H9 (cell line): ENCODE data around the gene SLC7A9. TPM values are rescaled to one million over a fixed set of nuclear protein-coding genes. Genes with fewer than 3 reads are reported as not detected.

Source experiments
- DNase-seq: peaks from one replicate; pipeline ENCODE4 v3.0.0-alpha.2; 2017
- H2AFZ ChIP-seq: one replicate; pipeline ENCODE4 v1.6.1; 2013; ENCODE audit warnings: mild to moderate bottlenecking, low read length, control low read depth, moderate library complexity
- H2AK5ac ChIP-seq: 2 replicates; pipeline ENCODE4 v1.6.1; 2013; ENCODE audit warnings: low read length, control low read depth, mixed read lengths; ENCODE audit not compliant: insufficient read length
- H2BK120ac ChIP-seq: one replicate; pipeline ENCODE4 v1.6.1; 2013; ENCODE audit warnings: low read depth, mild to moderate bottlenecking, low read length, control low read depth, inconsistent platforms; ENCODE audit not compliant: poor library complexity, severe bottlenecking
- H2BK12ac ChIP-seq: 2 replicates; pipeline ENCODE4 v1.6.1; 2013; ENCODE audit warnings: low read length, control low read depth, mixed read lengths, low read depth; ENCODE audit not compliant: insufficient read length
- H2BK15ac ChIP-seq: 2 replicates; pipeline ENCODE4 v1.6.1; 2013; ENCODE audit warnings: low read depth, low read length, control low read depth
- H2BK20ac ChIP-seq: one replicate; pipeline ENCODE4 v1.6.1; 2013; ENCODE audit warnings: low read depth, mild to moderate bottlenecking, low read length, control low read depth, inconsistent platforms; ENCODE audit not compliant: poor library complexity, severe bottlenecking
- H2BK5ac ChIP-seq: 2 replicates; pipeline ENCODE4 v1.6.1; 2013; ENCODE audit warnings: low read length, control low read depth, mixed read lengths; ENCODE audit not compliant: insufficient read length
- H3K14ac ChIP-seq: 2 replicates; pipeline ENCODE4 v1.6.1; 2013; ENCODE audit warnings: low read length, control low read depth; ENCODE audit not compliant: insufficient read depth
- H3K18ac ChIP-seq: 2 replicates; pipeline ENCODE4 v1.6.1; 2013; ENCODE audit warnings: low read depth, mild to moderate bottlenecking, mixed read lengths, low read length, control low read depth; ENCODE audit not compliant: insufficient read length
- H3K23ac ChIP-seq: 2 replicates; pipeline ENCODE4 v1.6.1; 2013; ENCODE audit warnings: low read length, control low read depth, mixed read lengths, low read depth; ENCODE audit not compliant: insufficient read length
- H3K23me2 ChIP-seq: 2 replicates; pipeline ENCODE4 v1.6.1; 2013; ENCODE audit warnings: low read depth, mild to moderate bottlenecking, mixed read lengths, low read length, control low read depth; ENCODE audit not compliant: insufficient read length, poor library complexity, severe bottlenecking
- H3K27ac ChIP-seq: 2 replicates; pipeline ENCODE4 v1.5.1; 2013; ENCODE audit warnings: low read length, control low read depth, mixed read lengths, low read depth; ENCODE audit not compliant: insufficient read length
- H3K27me3 ChIP-seq: 2 replicates; pipeline ENCODE4 v1.6.1; 2013; ENCODE audit warnings: low read length, control low read depth, inconsistent platforms; ENCODE audit not compliant: insufficient read depth
- H3K4ac ChIP-seq: 2 replicates; pipeline ENCODE4 v1.6.1; 2013; ENCODE audit warnings: low read depth, mild to moderate bottlenecking, control low read depth, inconsistent platforms, low read length, moderate library complexity
- H3K4me1 ChIP-seq: 2 replicates; pipeline ENCODE4 v1.6.1; 2013; ENCODE audit warnings: low read length, control low read depth, inconsistent platforms; ENCODE audit not compliant: insufficient read depth
- H3K4me2 ChIP-seq: 2 replicates; pipeline ENCODE4 v1.6.1; 2013; ENCODE audit warnings: low read length, control low read depth, mixed read lengths; ENCODE audit not compliant: insufficient read length, insufficient read depth
- H3K56ac ChIP-seq: 2 replicates; pipeline ENCODE4 v1.6.1; 2013; ENCODE audit warnings: low read depth, mild to moderate bottlenecking, mixed read lengths, low read length, control low read depth; ENCODE audit not compliant: insufficient read length
- H3K79me1 ChIP-seq: 2 replicates; pipeline ENCODE4 v1.6.1; 2013; ENCODE audit warnings: low read depth, mild to moderate bottlenecking, moderate library complexity, low read length, control low read depth, inconsistent platforms; ENCODE audit not compliant: insufficient read depth, poor library complexity, severe bottlenecking
- H3K79me2 ChIP-seq: 2 replicates; pipeline ENCODE4 v1.6.1; 2013; ENCODE audit warnings: low read length, control low read depth, inconsistent platforms; ENCODE audit not compliant: insufficient read depth
- H3K9ac ChIP-seq: 2 replicates; pipeline ENCODE4 v1.6.1; 2013; ENCODE audit warnings: low read length, control low read depth, mixed read lengths; ENCODE audit not compliant: insufficient read length; ENCODE audit errors: extremely low read depth
- H3K9me3 ChIP-seq: one replicate; pipeline ENCODE4 v1.6.1; 2013; ENCODE audit warnings: low read depth, low read length, inconsistent platforms; ENCODE audit not compliant: control insufficient read depth
- H3T11ph ChIP-seq: one replicate; pipeline ENCODE4 v1.6.1; 2013; ENCODE audit warnings: mild to moderate bottlenecking, low read length, control low read depth, inconsistent platforms
- H4K20me1 ChIP-seq: one replicate; pipeline ENCODE4 v1.6.1; 2013; ENCODE audit not compliant: control insufficient read depth, insufficient read length, insufficient read depth
- H4K5ac ChIP-seq: 2 replicates; pipeline ENCODE4 v1.6.1; 2013; ENCODE audit warnings: low read depth, mild to moderate bottlenecking, mixed read lengths, low read length, control low read depth; ENCODE audit not compliant: insufficient read length
- H4K8ac ChIP-seq: replicated peaks from 2 replicates; pipeline ENCODE4 v1.6.1; 2013; ENCODE audit warnings: low read length, control low read depth, mixed read lengths, low read depth; ENCODE audit not compliant: insufficient read length
- H4K91ac ChIP-seq: 2 replicates; pipeline ENCODE4 v1.6.1; 2013; ENCODE audit warnings: low read depth, mild to moderate bottlenecking, moderate library complexity, mixed read lengths, low read length, control low read depth; ENCODE audit not compliant: insufficient read length
- H3K27ac Mint-ChIP-seq, 3 experiments: 2 replicates in 2 of 3; 3 replicates in 1 of 3; pipeline ENCODE4 v1.8.0; 2020 to 2021; ENCODE audit warnings: mixed read lengths in 3 of 3, mild to moderate bottlenecking in 1 of 3, moderate library complexity in 1 of 3
- H3K27me3 Mint-ChIP-seq: 2 replicates; pipeline ENCODE4 v1.8.0; 2021; ENCODE audit warnings: low read depth, mild to moderate bottlenecking, moderate library complexity, mixed read lengths
- H3K36me3 Mint-ChIP-seq, 3 experiments: 2 replicates in 2 of 3; 3 replicates in 1 of 3; pipeline ENCODE4 v1.8.0; 2020 to 2021; ENCODE audit warnings: low read depth in 3 of 3, mixed read lengths in 3 of 3; ENCODE audit not compliant: insufficient read depth in 1 of 3
- H3K4me1 Mint-ChIP-seq, 2 experiments: 2 replicates each; pipeline ENCODE4 v1.8.0; 2020; ENCODE audit warnings: mixed read lengths in 2 of 2
- H3K4me3 Mint-ChIP-seq, 2 experiments: 2 replicates in 1 of 2; 3 replicates in 1 of 2; pipeline ENCODE4 v1.8.0; 2020 to 2021; ENCODE audit warnings: mild to moderate bottlenecking in 2 of 2, mixed read lengths in 2 of 2, moderate library complexity in 1 of 2
- H3K9me3 Mint-ChIP-seq, 2 experiments: 2 replicates in 1 of 2; 3 replicates in 1 of 2; pipeline ENCODE4 v1.8.0; 2020; ENCODE audit warnings: mild to moderate bottlenecking in 2 of 2, mixed read lengths in 2 of 2, moderate library complexity in 1 of 2
- CTCF ChIP-seq: fragments of 200-600 bp; sonication (generic); conservative IDR thresholded peaks from 3 replicates; pipeline ENCODE4 v1.8.0; 2021; ENCODE audit warnings: antibody characterized with exemption, mild to moderate bottlenecking
- WGBS: extraction: QIAGEN DNeasy Blood & Tissue Kit; methylation state at CpG from one replicate; pipeline ENCODE4 v1.1.7; 2013; ENCODE audit warnings: missing lambda C conversion rate, low lambda C conversion rate, mixed read lengths; ENCODE audit not compliant: insufficient read length; ENCODE audit errors: extremely low coverage; 5-methylcytosine and 5-hydroxymethylcytosine counted together
- total RNA-seq: library from RNA; stranded (reverse); gene quantifications from 2 replicates; pipeline ENCODE4 v1.2.1, GENCODE V29; 2021

The SLC7A9 gene
- total RNA-seq, 1 experiment from 2014 or later, result not detected

- no peak for TF ChIP-seq CTCF
- Mint-ChIP-seq H3K36me3 (no peaks in the 10 kb centered on the region), H3K27ac (no peak overlapping the region), H3K9me3 (no peaks in the 10 kb centered on the region), H3K4me1 (peaks cover 3 to 15% of the 10 kb centered on the region in 2 experiments), H3K27me3 (no peaks in the 10 kb centered on the region; the same call in 1 of the 2 replicates), H3K4me3 (no peak overlapping the region)
- no peak overlapping the region for H3K27ac ChIP-seq
- H4K91ac ChIP-seq, result no peak overlapping the region
- H3K79me2 ChIP-seq, result no peaks in the 10 kb centered on the region
- no peaks in the 10 kb centered on the region for H3K79me1 ChIP-seq
- no peak overlapping the region for H3K14ac ChIP-seq
- H3K23ac ChIP-seq, result no peak overlapping the region
- H3K9me3 ChIP-seq, result no peaks in the 10 kb centered on the region
- no peaks in the 10 kb centered on the region for H4K20me1 ChIP-seq
- no peaks in the 10 kb centered on the region for H3K23me2 ChIP-seq
- H3K4me1 ChIP-seq, result no peaks in the 10 kb centered on the region
- no peak overlapping the region for H3K4ac ChIP-seq
- H2BK20ac ChIP-seq, result no peak overlapping the region
- H2BK15ac ChIP-seq, result no peak overlapping the region
- H2AK5ac ChIP-seq, result no peak overlapping the region
- H2BK120ac ChIP-seq, result no peak overlapping the region
- H3K4me2 ChIP-seq, result no peak overlapping the region
- no CpG with 5 or more reads among the region's 3 CpGs for WGBS
- H2BK12ac ChIP-seq, result no peak overlapping the region
- no peak overlapping the region for H3K56ac ChIP-seq
- no peaks in the 10 kb centered on the region for H3K27me3 ChIP-seq
- H2AFZ ChIP-seq, result no peak overlapping the region
- no peak for DNase-seq
- H3T11ph ChIP-seq, result no peak overlapping the region
- no peak overlapping the region for H3K9ac ChIP-seq
- no peak overlapping the region for H2BK5ac ChIP-seq
- no peak overlapping the region for H4K8ac ChIP-seq
- H4K5ac ChIP-seq, result no peak overlapping the region
- H3K18ac ChIP-seq, result no peak overlapping the region
Measured at GRCh38 chr19:32809754-32810153, 59.8 kb downstream of the SLC7A9 start.
